Activated naive CD4-positive, alpha-beta T cell treated with anti-CD3 and anti-CD28 coated beads, Interleukin-2, amount 50 U/mL, for 24 hours (primary cell): ENCODE data around the gene CFAP65.

Source experiments
- H3K27ac Mint-ChIP-seq: one replicate; pipeline ENCODE4 v1.8.0; 2021; ENCODE audit warnings: mild to moderate bottlenecking, mixed read lengths
- H3K27me3 Mint-ChIP-seq: one replicate; pipeline ENCODE4 v1.8.0; 2021; ENCODE audit warnings: mixed read lengths
- H3K36me3 Mint-ChIP-seq: one replicate; pipeline ENCODE4 v1.8.0; 2021; ENCODE audit warnings: mixed read lengths
- H3K4me1 Mint-ChIP-seq: one replicate; pipeline ENCODE4 v1.8.0; 2021; ENCODE audit warnings: mixed read lengths
- H3K4me3 Mint-ChIP-seq: one replicate; pipeline ENCODE4 v1.8.0; 2021; ENCODE audit warnings: mild to moderate bottlenecking, mixed read lengths
- H3K9me3 Mint-ChIP-seq: one replicate; pipeline ENCODE4 v1.8.0; 2021; ENCODE audit warnings: mixed read lengths

Gene CFAP65

DNA sequence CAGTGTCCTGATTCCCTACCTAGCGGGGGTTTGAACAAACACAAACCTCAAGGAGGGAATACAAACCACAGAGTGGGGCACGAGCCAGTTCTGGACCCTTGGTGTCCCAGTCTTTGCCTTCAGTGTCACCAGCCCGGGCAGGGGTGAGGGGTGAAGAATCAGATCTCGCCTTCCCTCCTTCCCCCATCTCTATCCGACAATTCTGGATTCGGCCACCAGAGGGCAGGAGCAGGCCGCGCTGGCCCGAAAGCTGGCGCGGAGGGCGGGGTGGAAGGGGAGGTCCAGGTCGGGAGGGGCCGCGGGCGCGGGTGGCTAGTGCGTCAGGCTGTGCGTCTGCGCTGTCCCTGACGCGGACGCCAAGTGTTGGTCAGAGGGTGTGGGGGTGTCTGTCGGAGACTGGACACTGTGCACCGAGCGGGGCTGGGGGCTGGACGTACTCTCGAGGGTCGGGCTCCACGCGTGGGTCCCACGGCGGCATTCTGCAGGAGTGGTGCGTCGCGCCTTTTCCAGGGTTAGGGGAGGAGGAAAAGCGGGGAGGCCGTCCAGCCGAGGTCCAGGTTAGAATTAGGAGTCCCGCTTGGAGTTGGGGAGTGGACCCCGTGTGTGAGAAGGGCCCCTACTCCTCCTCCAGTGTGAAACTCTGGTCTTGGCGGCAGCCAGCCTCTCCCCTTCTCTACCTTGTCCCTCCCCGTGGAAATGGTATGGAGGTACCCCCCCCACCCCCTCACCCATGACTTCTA is 45.2 kb downstream of the CFAP65 start:
- Mint-ChIP-seq H3K9me3 (no peaks in the 10 kb centered on the region), H3K4me1 (peaks cover 7% of the 10 kb centered on the region), H3K36me3 (no peaks in the 10 kb centered on the region), H3K27ac (no peak overlapping the region), H3K27me3 (peaks cover 51% of the 10 kb centered on the region), H3K4me3 (peak overlapping the region; percentile 47)

DNA sequence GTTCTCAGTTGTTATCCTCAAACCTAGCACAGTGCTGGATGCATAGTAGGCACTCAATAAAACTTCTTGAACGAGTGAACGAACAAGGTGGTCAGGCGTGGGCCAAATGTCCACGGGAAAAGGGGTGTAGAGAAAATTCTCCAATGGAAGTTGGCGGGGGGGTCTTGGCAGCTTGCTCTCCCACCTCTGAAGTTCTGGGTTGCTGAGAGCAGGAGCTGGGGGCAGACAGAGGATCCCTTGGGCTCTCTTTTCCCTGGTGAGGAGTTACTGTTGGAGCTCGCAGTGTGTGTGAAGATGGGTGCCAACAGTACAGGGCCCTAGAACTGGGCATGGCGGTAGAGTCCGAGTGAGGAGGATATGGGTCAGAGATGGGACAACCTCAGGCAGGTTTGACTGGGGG is 45.8 kb downstream of the CFAP65 start:
- H3K9me3 Mint-ChIP-seq, result no peaks in the 10 kb centered on the region
- no peak overlapping the region for H3K4me3 Mint-ChIP-seq
- no peaks in the 10 kb centered on the region for H3K36me3 Mint-ChIP-seq
- peaks cover 55% of the 10 kb centered on the region for H3K27me3 Mint-ChIP-seq
- H3K27ac Mint-ChIP-seq, result no peak overlapping the region
- peaks cover 7% of the 10 kb centered on the region for H3K4me1 Mint-ChIP-seq

DNA sequence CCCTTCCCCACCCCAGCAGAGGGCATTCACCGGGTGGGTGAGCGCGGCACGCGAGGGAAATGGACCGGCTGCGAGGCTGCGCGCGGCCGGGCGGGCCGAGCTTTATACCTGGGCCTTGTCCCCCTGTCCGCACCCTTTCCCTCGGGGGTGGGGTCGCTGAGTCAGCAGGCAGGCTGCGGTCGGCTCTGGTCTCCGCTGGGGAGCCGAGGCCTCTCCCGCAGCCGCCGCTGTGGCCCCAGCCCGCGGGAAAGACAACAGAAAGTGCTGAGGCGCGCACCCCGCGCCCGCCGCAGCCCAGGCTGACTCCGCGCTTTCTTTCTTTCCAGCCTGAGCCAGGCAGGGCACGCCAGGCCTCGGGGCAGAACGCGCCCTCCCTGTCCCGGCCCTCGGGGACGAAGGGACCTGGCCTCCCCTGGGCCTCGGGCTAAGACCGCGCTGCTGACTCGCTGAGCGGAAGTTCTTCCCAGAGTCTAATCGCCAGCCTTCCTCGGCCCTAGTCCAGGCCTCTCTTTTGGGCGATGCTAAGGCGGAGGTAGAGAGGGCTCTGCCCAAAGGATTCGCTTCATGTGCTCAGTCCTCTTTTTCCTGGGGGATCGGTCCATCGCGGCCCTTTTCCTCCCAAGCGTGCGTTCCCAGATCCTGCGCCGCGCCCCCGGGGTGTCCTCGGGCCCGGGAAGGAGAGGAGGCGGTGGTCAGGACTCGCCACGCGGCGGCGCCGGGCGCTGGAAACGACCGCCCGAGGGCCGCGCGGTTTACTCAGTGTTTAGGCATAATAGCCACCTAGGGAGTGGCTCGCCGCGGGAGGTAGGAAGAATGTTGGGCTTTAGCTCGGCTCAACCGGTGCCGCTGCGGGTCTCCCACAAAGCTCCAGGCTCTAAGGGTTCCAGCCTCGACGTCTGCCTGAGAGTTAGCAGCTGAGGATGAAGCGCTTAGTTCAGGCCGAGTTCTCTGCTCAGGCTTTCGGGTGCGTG is 47.7 kb downstream of the CFAP65 start, which contains the start of gene CRYBA2:
Gene CRYBA2, minus strand, starts transcription at position 78 of the 971 bp plus-strand sequence. CDS start 246 bp downstream, outside the sequence.
- Mint-ChIP-seq H3K27ac (no peak within 1 kb of the TSS), H3K9me3 (no peaks in the 10 kb centered on the region), H3K4me1 (peaks cover 7% of the 10 kb centered on the region), H3K4me3 (no peak within 1 kb of the TSS), H3K36me3 (no peaks in the 10 kb centered on the region), H3K27me3 (peaks cover 63% of the 10 kb centered on the region)

DNA sequence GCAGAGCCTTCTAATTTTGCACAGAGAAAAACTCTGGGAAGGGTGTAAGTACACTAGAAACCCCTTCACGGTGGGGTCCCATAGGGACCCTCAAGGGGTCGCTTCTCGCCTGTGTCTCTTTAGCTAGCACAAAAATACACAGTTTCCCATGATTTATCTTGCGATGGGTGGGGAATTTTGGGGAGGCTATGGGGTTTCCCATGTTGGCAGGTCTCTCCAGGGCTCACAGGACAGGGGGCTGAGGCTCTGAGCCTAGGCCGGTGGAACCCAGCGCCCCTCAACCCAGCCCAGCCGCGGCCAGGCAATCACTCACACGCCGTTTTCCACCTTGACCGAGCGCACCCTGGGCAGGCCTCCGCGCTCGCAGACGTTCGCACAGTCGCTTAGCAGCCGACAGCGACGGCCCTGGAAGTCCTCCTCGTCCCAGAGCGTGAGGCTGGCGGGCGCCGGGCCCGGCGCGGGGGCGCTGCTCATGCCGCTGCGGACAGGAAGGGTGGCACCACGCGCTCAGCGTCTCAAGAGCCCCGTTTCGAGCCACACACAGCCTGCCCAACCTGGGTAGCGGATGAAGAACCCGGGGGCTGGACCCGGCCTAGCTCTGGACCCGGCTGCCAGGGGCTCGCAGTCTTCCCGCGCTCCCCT is 48.5 kb downstream of the CFAP65 start:
- Mint-ChIP-seq H3K27me3 (peaks cover 57% of the 10 kb centered on the region), H3K27ac (no peak overlapping the region), H3K4me3 (no peak overlapping the region), H3K36me3 (no peaks in the 10 kb centered on the region), H3K4me1 (peaks cover 7% of the 10 kb centered on the region), H3K9me3 (no peaks in the 10 kb centered on the region)

DNA sequence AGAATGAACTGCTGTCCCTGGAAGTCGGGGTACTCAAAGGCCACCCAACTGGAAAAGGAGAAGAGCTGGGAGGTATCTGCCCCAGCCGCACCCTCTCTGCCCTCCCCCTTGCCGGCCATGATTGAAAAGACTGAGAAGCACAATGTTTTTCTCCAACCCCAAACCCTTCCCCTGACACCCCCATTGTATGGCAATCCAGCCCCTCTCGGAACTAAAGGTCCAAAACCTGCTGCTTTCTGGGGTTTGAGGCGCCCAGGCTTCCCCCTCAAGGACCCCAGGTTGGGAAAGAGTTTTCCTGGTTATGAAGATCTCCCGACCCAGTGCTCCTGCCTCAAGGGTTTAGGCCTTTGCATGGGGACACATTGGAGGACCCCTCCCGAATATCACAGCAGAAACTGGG is 49.1 kb downstream of the CFAP65 start:
- Mint-ChIP-seq H3K4me1 (peaks cover 7% of the 10 kb centered on the region), H3K36me3 (no peaks in the 10 kb centered on the region), H3K27me3 (peaks cover 60% of the 10 kb centered on the region), H3K4me3 (peak overlapping the region; percentile 16), H3K27ac (no peak overlapping the region), H3K9me3 (no peaks in the 10 kb centered on the region)

DNA sequence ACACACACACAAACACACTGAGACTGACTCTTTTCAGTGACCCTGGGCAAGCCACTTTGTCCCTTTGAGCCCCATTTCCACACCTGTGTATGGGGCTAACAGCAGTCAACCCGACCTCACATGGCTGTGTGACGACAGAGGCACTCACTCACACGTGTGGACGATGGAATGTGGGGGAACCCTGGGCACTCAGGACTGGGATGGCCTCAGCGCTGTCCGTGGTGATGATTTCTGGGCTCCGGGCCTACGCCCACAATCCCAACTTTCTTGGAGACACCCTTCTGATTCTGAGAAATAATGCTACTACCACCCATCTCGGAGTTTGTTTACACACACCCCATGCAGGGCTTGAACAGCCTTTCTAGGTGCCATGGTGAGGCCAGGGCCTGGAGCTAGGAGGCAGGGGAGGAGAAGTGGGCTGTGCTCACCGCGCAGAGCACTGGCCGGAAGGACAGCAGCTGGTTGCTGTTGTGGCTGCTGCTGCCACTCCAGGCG is 49.6 kb downstream of the CFAP65 start:
- Mint-ChIP-seq H3K27me3 (peaks cover 62% of the 10 kb centered on the region), H3K9me3 (no peaks in the 10 kb centered on the region), H3K4me3 (peak overlapping the region; percentile 16)

DNA sequence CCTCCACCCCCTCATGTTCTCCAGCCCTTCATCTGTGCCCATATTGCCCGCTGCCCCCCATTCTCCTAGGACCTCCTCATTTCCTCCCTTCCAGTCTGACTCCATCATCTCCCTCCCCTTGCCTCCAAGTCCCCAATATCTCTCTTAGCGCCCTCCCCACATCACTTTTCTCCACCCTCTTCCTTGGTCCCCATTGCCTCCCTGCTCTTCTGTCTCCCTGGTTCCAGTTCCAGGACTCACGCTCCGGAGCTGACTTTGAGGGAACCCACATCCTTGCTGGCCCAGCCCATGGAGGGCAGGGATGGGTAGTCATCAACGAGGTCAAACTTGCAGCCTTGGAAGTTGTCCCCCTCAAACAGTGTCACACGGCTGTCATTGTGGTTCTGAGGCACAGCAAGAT is 50.7 kb downstream of the CFAP65 start:
- H3K9me3 Mint-ChIP-seq, result no peaks in the 10 kb centered on the region
- no peaks in the 10 kb centered on the region for H3K36me3 Mint-ChIP-seq
- no peak overlapping the region for H3K27ac Mint-ChIP-seq
- H3K27me3 Mint-ChIP-seq, result peaks cover 67% of the 10 kb centered on the region
- H3K4me1 Mint-ChIP-seq, result peaks cover 4% of the 10 kb centered on the region
- H3K4me3 Mint-ChIP-seq, result no peak overlapping the region

More for the DNA sequence above, 49.6 kb downstream of the CFAP65 start:
- Mint-ChIP-seq H3K36me3 (no peaks in the 10 kb centered on the region), H3K4me1 (peaks cover 7% of the 10 kb centered on the region), H3K27ac (no peak overlapping the region)

DNA sequence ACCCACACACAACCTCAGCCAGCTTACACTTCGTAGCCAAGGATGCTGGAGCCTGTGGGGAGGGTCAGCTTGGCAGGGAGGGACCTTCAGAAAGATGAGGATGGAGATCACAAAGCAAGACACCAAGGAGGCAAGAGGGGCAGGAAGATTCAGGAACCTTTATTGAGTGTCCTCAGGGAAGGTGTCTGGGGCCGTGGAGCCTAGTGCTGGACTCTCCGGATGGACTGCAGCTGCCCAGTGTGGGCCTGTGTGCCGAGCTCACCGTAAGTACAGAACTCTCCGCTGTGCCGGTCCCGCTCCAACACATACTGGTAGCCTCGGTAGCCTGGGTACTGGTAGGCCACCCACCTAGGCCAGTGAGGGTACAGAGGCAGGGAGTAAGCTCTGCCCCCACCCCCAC is 51.3 kb downstream of the CFAP65 start:
- H3K4me3 Mint-ChIP-seq, result no peak overlapping the region
- no peaks in the 10 kb centered on the region for H3K9me3 Mint-ChIP-seq
- no peak overlapping the region for H3K27ac Mint-ChIP-seq
- no peaks in the 10 kb centered on the region for H3K36me3 Mint-ChIP-seq
- no peaks in the 10 kb centered on the region for H3K4me1 Mint-ChIP-seq
- peaks cover 62% of the 10 kb centered on the region for H3K27me3 Mint-ChIP-seq

DNA sequence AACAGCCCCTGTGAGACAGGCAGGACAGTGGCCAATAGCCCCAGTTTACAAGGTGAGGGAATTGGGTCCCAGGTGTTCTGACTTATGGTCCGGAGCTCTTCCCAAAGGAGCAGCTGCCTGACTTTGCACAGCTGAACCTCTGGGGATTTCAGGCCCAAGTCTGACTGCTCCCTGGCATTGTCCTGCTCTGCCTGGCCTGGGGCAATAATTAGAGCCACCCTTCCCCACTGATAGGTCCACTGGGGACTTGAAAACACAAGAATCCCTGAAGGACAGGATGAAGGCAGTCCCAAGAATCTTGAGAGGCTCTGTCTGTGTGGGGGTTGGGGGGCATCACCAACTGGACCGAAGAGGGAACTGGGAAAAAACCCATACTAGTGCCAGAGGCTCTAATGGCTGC is 52.7 kb downstream of the CFAP65 start:
- Mint-ChIP-seq H3K27ac (no peak overlapping the region), H3K4me1 (peaks cover 5% of the 10 kb centered on the region), H3K4me3 (no peak overlapping the region), H3K9me3 (no peaks in the 10 kb centered on the region), H3K36me3 (no peaks in the 10 kb centered on the region), H3K27me3 (peaks cover 58% of the 10 kb centered on the region)

DNA sequence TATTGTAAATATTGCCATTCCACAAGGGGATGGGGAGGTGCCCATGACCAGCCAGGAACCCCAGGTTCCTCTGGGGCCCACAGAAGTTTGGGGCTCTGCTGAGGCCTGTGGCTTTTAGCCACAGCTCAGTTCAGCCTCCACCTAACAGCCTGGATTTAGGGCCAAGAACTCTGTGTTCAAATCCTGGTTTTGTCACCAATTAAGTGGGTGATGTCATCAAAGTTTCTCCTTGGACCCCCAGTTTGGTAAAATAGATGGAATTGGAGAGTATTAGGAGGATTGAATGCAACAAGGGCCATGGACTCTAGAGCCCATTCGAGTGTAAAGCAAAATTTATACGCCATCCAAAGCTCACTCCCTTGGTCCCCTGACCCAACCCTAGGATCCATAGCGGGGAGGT is 53.2 kb downstream of the CFAP65 start:
- H3K9me3 Mint-ChIP-seq, result no peaks in the 10 kb centered on the region
- H3K4me1 Mint-ChIP-seq, result peaks cover 10% of the 10 kb centered on the region
- no peak overlapping the region for H3K4me3 Mint-ChIP-seq
- H3K27ac Mint-ChIP-seq, result no peak overlapping the region
- H3K27me3 Mint-ChIP-seq, result peaks cover 62% of the 10 kb centered on the region
- H3K36me3 Mint-ChIP-seq, result no peaks in the 10 kb centered on the region

DNA sequence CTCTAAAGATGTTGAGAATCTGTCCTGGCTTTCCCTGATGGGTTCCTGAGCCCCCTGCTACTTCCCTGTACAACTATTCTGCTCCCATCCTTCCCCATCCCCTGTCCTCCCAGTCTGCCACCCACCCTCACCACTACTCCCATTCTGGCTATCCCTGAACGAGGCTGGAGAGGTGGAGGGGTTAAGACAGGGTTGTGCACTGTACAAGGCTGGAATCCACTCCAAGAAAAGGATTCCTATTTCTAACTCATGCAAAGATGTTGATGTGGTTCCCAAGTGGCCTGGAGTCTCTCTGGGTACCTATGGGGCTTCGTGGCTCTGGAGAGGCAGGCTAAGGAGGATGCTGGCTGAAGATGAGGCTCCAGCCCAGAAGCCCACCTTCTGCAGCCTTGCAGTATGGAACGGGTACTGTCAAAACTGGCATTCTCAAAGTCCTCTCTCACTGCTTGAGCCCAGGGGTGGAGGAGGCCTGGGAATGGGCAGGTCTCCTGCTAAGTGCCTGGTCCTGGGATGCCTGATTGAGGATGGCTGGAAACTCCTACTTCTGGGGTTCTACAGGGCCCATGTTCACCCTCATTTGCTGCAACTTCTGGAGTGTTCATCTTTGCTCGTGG is 55.1 kb downstream of the CFAP65 start:
- Mint-ChIP-seq H3K36me3 (no peaks in the 10 kb centered on the region), H3K9me3 (no peaks in the 10 kb centered on the region), H3K27ac (no peak overlapping the region), H3K27me3 (peaks cover 58% of the 10 kb centered on the region), H3K4me1 (peaks cover 17% of the 10 kb centered on the region), H3K4me3 (no peak overlapping the region)

DNA sequence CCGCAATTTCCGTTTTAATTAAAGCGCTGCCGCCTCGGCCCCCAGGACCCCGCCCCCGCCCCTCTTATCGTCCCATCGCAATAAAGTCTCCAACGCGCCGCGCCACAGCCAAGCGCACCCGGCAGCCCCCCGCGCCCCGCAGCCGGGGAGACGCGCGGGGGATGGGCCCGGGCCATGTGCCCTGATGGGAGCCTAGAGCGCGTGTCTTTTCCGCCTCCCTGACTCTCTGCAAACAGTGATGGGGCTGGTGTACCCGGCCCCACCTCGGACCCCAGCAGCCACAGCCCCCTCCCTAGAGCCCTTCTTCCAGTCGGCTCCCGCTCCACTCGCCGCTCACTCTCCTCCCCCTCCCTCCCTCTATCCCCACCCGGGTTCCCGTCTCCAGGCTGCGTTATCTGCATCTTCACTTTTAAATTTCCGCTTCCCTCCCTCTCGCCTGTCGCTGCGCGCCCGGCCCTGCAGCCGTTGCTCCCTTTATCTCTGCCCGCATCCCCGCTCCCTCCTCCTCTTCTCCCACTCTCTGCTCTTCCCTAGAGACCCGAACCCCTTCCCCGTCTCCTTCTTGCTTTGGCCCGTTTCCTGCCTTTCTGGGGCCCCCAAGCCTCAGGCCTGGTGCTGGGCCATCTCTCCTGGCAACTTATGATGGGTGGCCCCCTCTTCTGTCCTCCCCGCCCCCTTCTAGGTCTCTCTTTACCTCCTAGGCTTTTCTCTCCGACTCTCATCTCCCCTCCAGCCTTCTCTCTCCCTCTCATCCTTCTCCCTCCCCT is 55.8 kb downstream of the CFAP65 start:
- Mint-ChIP-seq H3K4me3 (no peak overlapping the region), H3K36me3 (no peaks in the 10 kb centered on the region), H3K27ac (no peak overlapping the region), H3K9me3 (no peaks in the 10 kb centered on the region), H3K4me1 (peaks cover 23% of the 10 kb centered on the region), H3K27me3 (peaks cover 55% of the 10 kb centered on the region)

DNA sequence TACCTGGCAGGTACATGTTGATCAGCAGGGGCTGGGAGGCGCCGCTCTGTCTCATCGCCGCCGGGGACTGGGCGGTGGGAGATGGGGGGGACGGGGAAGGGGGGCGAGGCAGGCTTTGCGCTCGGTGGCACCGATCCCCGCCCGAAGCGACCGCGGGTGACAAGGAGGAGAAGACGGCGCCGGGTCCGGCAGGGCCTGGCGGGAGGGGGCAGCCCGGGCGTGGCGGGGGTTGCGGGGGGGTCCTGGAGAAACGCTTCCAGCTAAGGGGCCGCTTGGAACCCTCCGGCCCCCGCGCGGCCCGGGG is 56.3 kb downstream of the CFAP65 start, which contains the start of gene FEV:
Gene FEV, minus strand, starts transcription at position 164 of the 304 bp plus-strand sequence. Its CDS starts 109 bp downstream, at position 55.
- Mint-ChIP-seq H3K4me3 (peak within 1 kb of the TSS; percentile 47), H3K27me3 (peaks cover 54% of the 10 kb centered on the region)

DNA sequence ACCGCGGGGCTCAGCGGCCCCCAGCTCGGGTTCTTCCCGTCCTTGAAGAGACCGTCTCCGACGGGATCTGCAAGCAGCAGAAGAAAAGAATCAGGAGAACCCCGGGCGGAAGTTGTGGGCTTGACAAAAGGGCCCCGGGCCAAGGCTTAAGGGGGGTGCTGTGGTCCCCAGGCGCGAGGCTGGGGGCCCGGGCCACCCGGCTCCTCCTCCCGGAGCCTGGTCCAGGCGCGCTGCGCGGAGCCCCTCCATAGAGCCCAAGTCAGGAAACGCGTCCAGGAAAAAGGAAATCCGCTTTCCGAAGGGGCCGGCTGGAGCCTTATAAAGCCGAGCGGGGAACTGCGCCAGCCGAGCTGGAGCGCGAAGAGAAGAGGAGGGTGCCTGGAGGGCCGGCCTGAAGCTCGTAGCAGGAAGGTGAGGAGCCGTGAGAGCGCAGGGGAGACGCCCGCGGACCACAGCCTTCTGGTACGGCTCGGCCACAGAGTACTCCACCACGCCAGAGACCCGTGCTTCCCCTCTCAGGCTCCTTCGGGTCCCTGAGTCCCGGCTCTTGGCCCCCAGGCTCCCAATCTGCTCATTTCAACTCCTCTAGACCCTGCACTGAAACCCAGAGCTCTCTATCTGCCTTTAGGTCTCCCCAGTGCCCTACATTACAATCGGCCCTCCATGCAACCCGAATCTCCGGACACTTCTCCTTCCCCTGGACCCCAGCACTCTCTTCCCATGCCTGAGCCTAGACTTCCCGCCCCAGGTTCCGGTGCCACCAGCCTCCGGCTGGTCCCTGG is 56.9 kb downstream of the CFAP65 start:
- H3K4me3 Mint-ChIP-seq, result peak overlapping the region; percentile 47

More for the DNA sequence above, 56.3 kb downstream of the CFAP65 start, which contains the start of gene FEV:
- Mint-ChIP-seq H3K9me3 (no peaks in the 10 kb centered on the region), H3K36me3 (no peaks in the 10 kb centered on the region), H3K4me1 (peaks cover 26% of the 10 kb centered on the region), H3K27ac (peak within 1 kb of the TSS; percentile 59)

More for the DNA sequence above, 56.9 kb downstream of the CFAP65 start:
- H3K27me3 Mint-ChIP-seq, result peaks cover 50% of the 10 kb centered on the region
- H3K4me1 Mint-ChIP-seq, result peaks cover 31% of the 10 kb centered on the region
- H3K9me3 Mint-ChIP-seq, result no peaks in the 10 kb centered on the region
- no peaks in the 10 kb centered on the region for H3K36me3 Mint-ChIP-seq
- H3K27ac Mint-ChIP-seq, result peak overlapping the region; percentile 59
